ENCODE measurements around the gene IFNE. TPM values are rescaled to one million over a fixed set of nuclear protein-coding genes. Genes with fewer than 3 reads are reported as not detected.

The IFNE gene
- total RNA-seq, 1 donor from 2014 or later, result not detected

Other genes starting within 250 kb of the IFNE start
- not detected in 2 replicates for gene IFNA14, start 242.3 kb downstream of the IFNE start, total RNA-seq
- gene IFNA5, start 177.0 kb downstream of the IFNE start, total RNA-seq, result not detected in 2 replicates
- gene KLHL9, start 146.9 kb downstream of the IFNE start, total RNA-seq, result 26.8 and 36.4 TPM in 2 replicates
- not detected in 2 replicates for gene IFNA6, start 131.4 kb downstream of the IFNE start, total RNA-seq
- gene IFNA13, start 114.3 kb downstream of the IFNE start, total RNA-seq, result not detected in 2 replicates
- not detected in 2 replicates for gene IFNA2, start 96.9 kb downstream of the IFNE start, total RNA-seq
- gene IFNA8, start 73.2 kb downstream of the IFNE start, total RNA-seq, result not detected in 2 replicates
- gene IFNA1, start 41.9 kb downstream of the IFNE start, total RNA-seq, result not detected in 2 replicates